ENCODE data around the gene PMP22.
"Not testable (repeated sequence)": the region's sequence is repeated elsewhere in the genome, so short reads cannot be mapped to it uniquely, and the experiment has no call there.

Gene PMP22

GRCh38 chr17:15200574-15200973 is 64.6 kb downstream of the PMP22 start:
- DNase-seq: not testable (repeated sequence)

DNA sequence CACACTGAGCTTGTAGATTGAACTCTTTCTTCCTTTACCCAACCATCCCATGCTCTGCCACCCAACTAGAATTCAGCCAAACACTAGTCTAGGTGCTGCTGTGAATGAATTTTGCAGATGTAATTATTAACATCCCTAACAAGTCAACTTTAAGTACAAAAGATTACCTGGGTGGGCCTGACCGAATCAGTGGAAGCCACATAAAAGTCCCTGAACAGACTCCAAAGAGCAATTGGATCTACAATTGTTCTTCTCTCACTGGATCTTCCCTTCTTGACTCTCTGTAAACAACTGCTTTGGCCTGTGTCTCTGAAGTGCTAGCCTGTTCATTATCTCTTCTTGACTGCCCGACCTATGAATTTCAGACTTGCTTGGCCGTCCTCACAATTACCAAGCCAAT is 67.9 kb downstream of the PMP22 start:
- no peak for DNase-seq

- no peak for DNase-seq
Observed at GRCh38 chr17:15194859-15195277, 70.3 kb downstream of the PMP22 start.

DNA sequence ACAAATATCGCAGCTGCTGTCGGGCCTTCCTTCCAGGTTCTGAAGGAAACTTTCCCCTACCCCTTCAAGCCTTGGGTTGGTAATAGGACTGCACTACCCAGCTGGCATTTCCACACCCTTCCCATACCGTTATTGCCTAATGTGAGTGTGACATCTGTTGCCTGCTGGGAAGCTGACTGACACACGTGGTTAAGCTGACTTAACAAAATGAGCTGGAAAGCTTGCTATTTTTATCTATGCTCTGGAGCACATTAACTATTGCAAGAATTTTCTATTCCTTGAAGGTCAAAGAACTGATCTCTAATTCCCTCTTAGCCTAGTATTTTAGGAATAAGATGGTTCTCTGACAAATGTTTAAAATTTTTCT is 79.5 kb downstream of the PMP22 start:
- DNase-seq: no peak

DNA sequence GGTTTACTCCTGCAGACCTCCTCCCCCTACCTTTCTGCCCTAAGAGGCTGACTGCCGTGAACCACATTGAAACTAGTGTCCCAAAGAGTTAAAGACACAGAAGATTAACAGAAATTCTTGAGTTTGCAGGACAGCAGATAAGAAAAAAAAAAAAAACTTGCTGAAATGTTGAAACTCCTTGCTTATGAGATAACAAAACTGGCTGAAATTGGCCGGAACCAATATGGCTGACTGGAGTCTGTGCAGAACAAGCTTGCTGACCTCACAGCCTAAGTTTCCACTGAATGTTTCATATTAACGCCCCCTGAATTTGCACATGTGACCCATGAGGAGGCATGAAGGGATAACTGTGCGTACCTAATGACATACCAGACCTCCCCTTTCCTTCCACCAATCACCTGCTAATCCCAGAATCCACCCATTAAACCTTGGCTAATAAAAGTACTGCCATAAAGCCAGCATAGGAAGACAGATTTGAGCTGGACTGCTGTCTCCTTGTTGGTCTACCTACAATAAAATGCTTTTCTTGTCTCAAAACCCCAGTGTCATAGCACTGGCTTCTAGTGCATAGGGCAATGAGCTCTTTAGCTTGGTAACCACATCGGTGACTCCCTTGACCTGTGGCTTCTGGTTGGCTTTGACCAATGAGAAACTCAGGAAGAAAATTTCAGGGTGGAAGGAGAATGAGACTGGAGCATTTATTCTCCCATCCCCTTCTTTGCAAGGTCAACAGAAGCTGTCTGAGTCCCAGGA is 80.1 kb downstream of the PMP22 start:
- no peak for DNase-seq

DNA sequence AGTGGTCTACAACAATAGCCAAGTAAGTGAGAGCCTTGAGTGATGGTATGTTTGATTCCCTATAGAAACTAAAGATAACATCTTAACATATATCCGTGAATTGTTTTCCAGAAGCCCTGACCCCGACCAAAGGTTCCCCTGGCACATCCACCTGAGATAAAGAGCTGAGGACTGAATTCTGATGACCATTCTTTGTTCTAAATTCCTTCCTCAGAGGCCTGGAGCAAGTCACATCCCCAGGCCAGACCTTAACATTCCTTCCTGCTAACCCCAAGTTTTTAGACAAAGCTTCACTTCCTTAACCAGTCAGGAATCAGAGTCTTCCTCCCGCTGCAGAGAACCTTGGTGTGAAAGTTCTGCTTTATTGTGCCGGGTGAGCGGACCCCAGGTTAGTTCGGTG is 83.3 kb downstream of the PMP22 start:
- no peak for DNase-seq

DNA sequence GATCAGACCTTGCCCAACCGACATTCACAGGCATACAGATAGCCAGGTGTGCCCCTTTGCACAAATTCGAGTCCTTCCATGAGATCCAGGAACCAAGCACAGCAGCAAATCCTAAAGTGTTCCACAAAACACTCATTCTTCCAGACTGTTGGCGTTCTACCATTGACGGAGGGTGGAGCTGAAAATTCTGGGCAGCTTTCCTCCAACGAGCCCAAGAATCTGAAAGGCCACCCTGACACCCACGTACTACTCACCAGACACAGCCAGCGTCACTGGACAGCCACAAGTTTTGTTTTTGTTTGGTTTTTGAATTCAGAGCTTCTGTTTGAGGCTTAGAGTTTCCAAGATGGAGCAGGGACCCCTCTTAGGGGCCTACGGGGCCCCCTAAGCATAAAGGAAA is 83.8 kb downstream of the PMP22 start:
- DNase-seq: no peak

- no peak for DNase-seq
Observed at GRCh38 chr17:15180121-15180561, 85.0 kb downstream of the PMP22 start.

All from stimulated activated CD4-positive, alpha-beta T cell treated with anti-CD3 and anti-CD28 coated beads, Interleukin-12 subunit alpha, Interleukin-12 subunit beta, amount 100 ng/mL, for 4 hours (primary cell).